Endothelial cell of umbilical vein (primary cell): Measurements from ENCODE around the gene PGS1.

Experiments used
- EZH2 ChIP-seq: IDR thresholded peaks from 2 replicates; pipeline ENCODE4 v1.6.1; 2012; ENCODE audit warnings: borderline replicate concordance, low read depth, mild to moderate bottlenecking, moderate library complexity, low read length, inconsistent platforms; ENCODE audit not compliant: severe bottlenecking
- FOS ChIP-seq: IDR thresholded peaks from 2 replicates; pipeline ENCODE4 v1.6.1; 2011; ENCODE audit warnings: mild to moderate bottlenecking, low read length, moderate library complexity, borderline replicate concordance; ENCODE audit not compliant: insufficient read depth
- JUN ChIP-seq: IDR thresholded peaks from 2 replicates; pipeline ENCODE4 v1.6.1; 2011; ENCODE audit warnings: borderline replicate concordance, low read depth; ENCODE audit not compliant: insufficient read length, insufficient read depth
- POLR2A ChIP-seq: IDR thresholded peaks from 2 replicates; pipeline ENCODE4 v1.6.1; 2012; ENCODE audit warnings: low read depth, mild to moderate bottlenecking, control low read depth, low read length
- POLR2AphosphoS5 ChIP-seq: IDR thresholded peaks from 2 replicates; pipeline ENCODE4 v1.6.1; 2012; ENCODE audit warnings: low read depth, mild to moderate bottlenecking, control low read depth, low read length, moderate library complexity; ENCODE audit not compliant: insufficient read depth
- TF ChIP-seq, protein P1 (sequence below), 2 donors: IDR thresholded peaks; 1 replicate in 1 of 2; 2 replicates in 1 of 2; pipeline ENCODE4 v1.5.1; 2011; ENCODE audit warnings: low read length in 2 of 2, mild to moderate bottlenecking in 2 of 2, moderate library complexity in 2 of 2, control low read depth in 1 of 2, inconsistent platforms in 1 of 2, low read depth in 1 of 2; ENCODE audit not compliant: insufficient read depth in 1 of 2; ENCODE audit errors: extremely low read depth in 1 of 2

DNA sequence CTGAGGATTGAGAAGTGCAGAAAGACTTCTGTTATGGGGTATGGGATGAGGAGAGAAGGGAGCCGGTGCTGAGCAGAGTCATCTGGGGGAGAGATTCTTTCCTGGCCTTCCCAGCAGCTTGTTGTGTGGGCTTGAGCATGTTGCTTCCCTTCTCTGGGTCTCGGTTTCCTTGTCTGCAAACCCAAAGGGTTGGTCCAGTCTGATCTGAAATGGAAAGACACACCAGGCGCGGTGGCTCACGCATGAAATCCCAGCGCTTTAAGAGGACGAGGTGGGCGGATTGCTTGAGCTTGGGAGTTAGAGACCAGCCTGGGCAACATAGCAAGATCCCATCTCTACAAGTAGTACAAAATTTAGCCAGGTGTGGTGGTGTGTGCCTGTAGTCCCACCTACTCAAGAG is 24.6 kb upstream of the PGS1 start:
- TF ChIP-seq POLR2A (no peak), JUN (no peak), POLR2AphosphoS5 (no peak), EZH2 (no peak), FOS (no peak)
- TF ChIP-seq, protein P1, sequence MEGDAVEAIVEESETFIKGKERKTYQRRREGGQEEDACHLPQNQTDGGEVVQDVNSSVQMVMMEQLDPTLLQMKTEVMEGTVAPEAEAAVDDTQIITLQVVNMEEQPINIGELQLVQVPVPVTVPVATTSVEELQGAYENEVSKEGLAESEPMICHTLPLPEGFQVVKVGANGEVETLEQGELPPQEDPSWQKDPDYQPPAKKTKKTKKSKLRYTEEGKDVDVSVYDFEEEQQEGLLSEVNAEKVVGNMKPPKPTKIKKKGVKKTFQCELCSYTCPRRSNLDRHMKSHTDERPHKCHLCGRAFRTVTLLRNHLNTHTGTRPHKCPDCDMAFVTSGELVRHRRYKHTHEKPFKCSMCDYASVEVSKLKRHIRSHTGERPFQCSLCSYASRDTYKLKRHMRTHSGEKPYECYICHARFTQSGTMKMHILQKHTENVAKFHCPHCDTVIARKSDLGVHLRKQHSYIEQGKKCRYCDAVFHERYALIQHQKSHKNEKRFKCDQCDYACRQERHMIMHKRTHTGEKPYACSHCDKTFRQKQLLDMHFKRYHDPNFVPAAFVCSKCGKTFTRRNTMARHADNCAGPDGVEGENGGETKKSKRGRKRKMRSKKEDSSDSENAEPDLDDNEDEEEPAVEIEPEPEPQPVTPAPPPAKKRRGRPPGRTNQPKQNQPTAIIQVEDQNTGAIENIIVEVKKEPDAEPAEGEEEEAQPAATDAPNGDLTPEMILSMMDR (IDR thresholded peaks at IDR 0.05; ENCODE audit: extremely low read depth in 1 of 2, insufficient read depth in 1 of 2, low read depth in 1 of 2, low read length in 2 of 2) = no peak
